Activated naive CD4-positive, alpha-beta T cell treated with anti-CD3 and anti-CD28 coated beads, Interleukin-2, amount 10 ng/mL, durations not matched to agents 5 hours and 36 hours (primary cell): ENCODE data around the gene SMIM13. TPM values are rescaled to one million over a fixed set of nuclear protein-coding genes. Genes with fewer than 3 reads are reported as not detected.

Experiments used
- total RNA-seq, 2 experiments: library from RNA; stranded (reverse); gene quantifications; one replicate each; pipeline ENCODE4 v1.2.3, GENCODE V29; 2021

The SMIM13 gene
- total RNA-seq: 1 to 10 TPM; 7.2 to 7.6 TPM

DNA sequence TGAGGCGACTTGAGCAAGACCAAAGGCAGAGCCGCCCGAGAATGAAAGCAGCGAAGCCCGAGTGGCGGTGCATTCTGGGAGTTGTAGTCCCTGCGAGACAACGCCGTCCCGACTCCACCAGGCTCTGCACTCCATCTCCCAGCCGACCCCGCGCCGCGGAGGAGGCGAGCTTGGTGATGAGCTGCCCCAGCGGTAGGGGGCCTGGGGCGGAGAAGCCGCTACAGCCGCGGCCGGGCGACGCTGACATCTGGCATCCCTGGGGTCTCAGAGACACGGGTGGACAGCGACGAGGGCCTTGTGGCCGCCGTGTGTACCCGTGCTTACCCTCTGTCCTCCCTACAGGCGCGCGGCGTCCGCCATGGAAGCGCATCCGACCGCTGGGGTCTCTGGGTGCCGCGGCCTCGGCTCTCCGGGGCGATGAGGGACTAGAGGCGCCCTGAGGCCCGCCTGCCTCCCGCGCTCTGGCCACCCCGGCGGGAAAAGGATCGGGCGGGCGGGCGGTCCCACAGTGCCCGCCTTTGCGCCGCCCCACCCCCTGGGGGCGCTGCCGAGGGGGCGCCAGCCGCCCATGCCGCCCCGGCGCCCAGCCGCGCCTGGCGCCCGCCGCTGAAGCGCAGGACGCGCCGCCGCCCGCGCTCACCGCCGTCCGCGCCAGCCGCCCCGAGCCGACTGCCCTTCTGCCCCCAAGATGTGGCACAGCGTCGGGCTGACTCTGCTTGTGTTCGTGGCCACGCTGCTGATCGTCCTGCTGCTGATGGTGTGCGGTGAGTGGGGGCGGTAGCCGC lies at the start of gene SMIM13:
SMIM13 (plus strand) TSS at position 209 of the 785 bp plus-strand sequence; CDS start at position 689, 480 bp downstream.

GRCh38 chr6:11043961-11044711 lies 49.5 kb upstream of the SMIM13 start, which contains the start of gene ELOVL2:
Gene ELOVL2 (minus strand): TSS chr6:11044305. CDS start chr6:11044230, 75 bp downstream.

GRCh38 chr6:11110921-11111768 lies 17.5 kb downstream of the SMIM13 start, which contains the start of gene ERVFRD-1:
Gene ERVFRD-1 (minus strand): TSS chr6:11111725. CDS start chr6:11105310, 6,415 bp downstream.

Other genes starting within 250 kb of the SMIM13 start
- not detected for gene GCM2, start 211.8 kb upstream of the SMIM13 start, total RNA-seq
- not detected for gene SYCP2L, start 206.8 kb upstream of the SMIM13 start, total RNA-seq
- not detected for gene ELOVL2, start 49.5 kb upstream of the SMIM13 start, total RNA-seq
- gene ERVFRD-1, start 17.9 kb downstream of the SMIM13 start, total RNA-seq: under 1 TPM in 1 of 2 experiments, not detected in 1; 0.08 TPM
- gene NEDD9, start 138.8 kb downstream of the SMIM13 start, total RNA-seq: 10 to 100 TPM; 52.9 to 59.6 TPM